NCI-H1105 (cell line): ENCODE results near the gene TBPL2.
"Not testable (repeated sequence)": the region's sequence is repeated elsewhere in the genome, so short reads cannot be mapped to it uniquely, and the experiment has no call there.

Experiments used
- DNase-seq: peaks from one replicate; lab custom pipeline; 2025; lab: John Stamatoyannopoulos, UW

TBPL2 gene

GRCh38 chr14:55404173-55404854 is 36.1 kb downstream of the TBPL2 start:
- DNase-seq = no peak

GRCh38 chr14:55401751-55402150 is 38.7 kb downstream of the TBPL2 start:
- DNase-seq = no peak

DNA sequence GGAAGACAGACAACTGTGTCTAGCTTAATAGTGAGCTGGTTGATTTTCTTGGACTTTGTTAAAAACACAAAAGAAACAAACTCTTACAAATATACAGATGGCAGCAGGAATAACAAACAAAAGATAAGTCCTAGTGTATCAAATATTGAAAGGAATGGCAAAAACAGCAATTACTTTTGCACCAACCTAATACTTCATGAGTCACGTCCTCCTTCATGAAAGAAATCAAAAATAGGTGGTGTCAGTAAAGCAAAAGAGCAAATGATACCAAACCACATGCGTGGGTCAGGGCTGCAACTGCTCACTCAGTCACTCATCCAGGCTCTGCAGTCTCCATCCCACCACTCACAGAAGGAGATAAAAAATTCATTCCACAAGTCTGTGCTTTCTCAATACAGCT is 40.6 kb downstream of the TBPL2 start:
- DNase-seq = no peak

DNA sequence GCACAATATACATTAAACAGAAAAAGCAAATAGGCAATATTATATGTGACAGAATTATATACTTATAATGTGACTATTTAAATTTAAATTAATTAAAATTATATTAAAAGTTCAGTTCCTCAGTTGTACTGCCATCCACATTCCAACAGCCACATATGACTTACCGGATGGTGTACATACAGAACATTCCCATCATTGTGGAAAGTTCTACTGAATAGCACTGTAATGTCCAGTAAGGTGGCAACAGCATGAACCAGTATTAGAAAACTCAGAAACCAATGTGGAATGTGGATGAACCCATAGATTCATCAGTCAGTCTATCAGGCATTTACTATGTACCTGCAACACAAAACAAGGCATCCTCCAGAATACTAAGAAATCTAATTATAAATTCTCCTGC is 41.2 kb downstream of the TBPL2 start:
- no peak for DNase-seq

GRCh38 chr14:55398679-55399078 is 41.7 kb downstream of the TBPL2 start:
- no peak for DNase-seq

- no peak for DNase-seq
Measured at GRCh38 chr14:55389330-55389729, 51.1 kb downstream of the TBPL2 start.

- no peak for DNase-seq
Measured at GRCh38 chr14:55388160-55388559, 52.3 kb downstream of the TBPL2 start.

GRCh38 chr14:55387121-55387520 is 53.3 kb downstream of the TBPL2 start:
- no peak for DNase-seq

- no peak for DNase-seq
Measured at GRCh38 chr14:55386037-55386808, 54.2 kb downstream of the TBPL2 start.

GRCh38 chr14:55384536-55384935 is 55.9 kb downstream of the TBPL2 start:
- no peak for DNase-seq

- DNase-seq = no peak
Measured at GRCh38 chr14:55383541-55384140, 56.8 kb downstream of the TBPL2 start.

GRCh38 chr14:55383056-55383466 is 57.4 kb downstream of the TBPL2 start:
- not testable (repeated sequence) for DNase-seq

- DNase-seq = no peak
Measured at GRCh38 chr14:55382483-55382882, 57.9 kb downstream of the TBPL2 start.

GRCh38 chr14:55381561-55381960 is 58.9 kb downstream of the TBPL2 start:
- no peak for DNase-seq

GRCh38 chr14:55381040-55381439 is 59.4 kb downstream of the TBPL2 start:
- DNase-seq = no peak

- no peak for DNase-seq
Measured at GRCh38 chr14:55377236-55377635, 63.2 kb downstream of the TBPL2 start.

- DNase-seq = no peak
Measured at GRCh38 chr14:55374771-55375170, 65.6 kb downstream of the TBPL2 start.

- no peak for DNase-seq
Measured at GRCh38 chr14:55373784-55374705, 66.4 kb downstream of the TBPL2 start.

- DNase-seq = no peak
Measured at GRCh38 chr14:55372825-55373224, 67.6 kb downstream of the TBPL2 start.

DNA sequence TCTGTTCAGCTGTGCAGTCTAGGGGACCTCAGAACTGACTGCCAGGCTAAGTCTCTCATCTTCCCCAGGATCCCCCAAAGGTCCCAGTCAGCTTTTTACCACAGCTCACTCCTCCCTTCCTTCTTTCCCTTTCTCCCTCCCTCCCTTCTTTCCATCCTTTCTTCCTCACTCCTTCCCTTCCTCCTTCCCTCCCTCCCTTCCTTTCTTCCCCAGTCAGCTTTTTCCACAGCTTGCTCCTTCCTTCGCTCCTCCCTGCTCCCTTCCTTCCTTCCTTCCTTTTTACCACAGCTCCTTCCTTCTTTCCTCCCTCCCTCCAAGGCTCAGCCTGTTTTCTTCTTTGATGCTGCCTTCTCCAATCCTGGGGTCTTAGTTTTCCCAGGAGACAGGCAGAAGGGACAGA is 68.0 kb downstream of the TBPL2 start:
- no peak for DNase-seq

- no peak for DNase-seq
Measured at GRCh38 chr14:55370883-55371455, 69.4 kb downstream of the TBPL2 start.

DNA sequence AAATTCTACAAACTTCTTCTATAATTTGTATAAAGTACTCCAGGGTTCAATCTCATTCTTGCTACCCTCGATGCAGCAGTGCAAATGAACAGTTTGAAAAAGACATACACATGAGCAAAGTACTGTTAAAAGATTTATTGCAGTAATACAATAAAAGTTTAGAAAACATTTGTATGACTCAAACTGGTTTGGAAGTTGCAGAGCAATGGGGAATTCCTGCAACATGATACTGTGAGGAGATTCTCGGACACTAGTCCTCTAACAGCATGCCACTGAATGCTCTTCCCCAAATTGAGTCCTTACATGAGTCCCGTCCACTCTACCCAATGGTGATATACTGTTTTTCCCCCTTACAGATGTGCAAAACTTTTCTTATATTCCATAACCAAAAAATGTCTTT is 74.1 kb downstream of the TBPL2 start:
- DNase-seq = no peak
